HTR-8/SVneo (cell line): ENCODE results near the gene OR6K2.

Experiments used
- DNase-seq: peaks from one replicate; pipeline ENCODE4 v3.0.0; 2011; ENCODE audit warnings: low spot score, mixed read lengths; ENCODE audit not compliant: insufficient read length
- FAIRE-seq: peaks from 2 replicates; lab custom pipeline; 2011; peaks lifted over from hg19 to GRCh38; lab: Jason Lieb, UNC

Gene OR6K2

GRCh38 chr1:158686111-158687009 lies 14.1 kb downstream of the OR6K2 start, which contains the start of gene SPTA1:
SPTA1 (minus strand) TSS chr1:158686715; CDS start chr1:158686517, 198 bp downstream.
- no peak for FAIRE-seq
- no peak for DNase-seq

GRCh38 chr1:158685085-158685484 lies 15.4 kb downstream of the OR6K2 start:
- no peak for DNase-seq
- FAIRE-seq: no peak

GRCh38 chr1:158681606-158682005 lies 18.8 kb downstream of the OR6K2 start:
- DNase-seq (no peak), FAIRE-seq (no peak)

GRCh38 chr1:158679289-158679688 lies 21.2 kb downstream of the OR6K2 start:
- DNase-seq: no peak
- FAIRE-seq: no peak

- no peak for DNase-seq
- no peak for FAIRE-seq
Observed at GRCh38 chr1:158675563-158676323, 24.7 kb downstream of the OR6K2 start.

- FAIRE-seq (no peak), DNase-seq (no peak)
Observed at GRCh38 chr1:158674302-158674701, 26.1 kb downstream of the OR6K2 start.

GRCh38 chr1:158666037-158666436 lies 34.4 kb downstream of the OR6K2 start:
- DNase-seq (no peak), FAIRE-seq (no peak)

GRCh38 chr1:158654571-158654970 lies 45.9 kb downstream of the OR6K2 start:
- DNase-seq (no peak), FAIRE-seq (no peak)

- no peak for DNase-seq
- FAIRE-seq: no peak
Observed at GRCh38 chr1:158654086-158654485, 46.4 kb downstream of the OR6K2 start.

- DNase-seq (no peak), FAIRE-seq (no peak)
Observed at GRCh38 chr1:158652721-158653334, 47.6 kb downstream of the OR6K2 start.
